Keratinocyte (primary cell): ENCODE data around the gene INTS6L. TPM values are rescaled to one million over a fixed set of nuclear protein-coding genes. Genes with fewer than 3 reads are reported as not detected.

Source experiments
- DNase-seq: peaks from one replicate; pipeline ENCODE4 v3.0.0-alpha.2; 2011; ENCODE audit warnings: low read depth, missing footprints, low spot score
- FAIRE-seq: peaks from 2 replicates; lab custom pipeline; 2011; peaks lifted over from hg19 to GRCh38; lab: Jason Lieb, UNC
- H2AFZ ChIP-seq: 2 replicates; pipeline ENCODE4 v1.6.0; 2012; ENCODE audit warnings: low read length, control low read depth, inconsistent platforms; ENCODE audit not compliant: control insufficient read depth
- H3K27ac ChIP-seq: 2 replicates; pipeline ENCODE4 v1.5.1; 2011; ENCODE audit warnings: low read length; ENCODE audit not compliant: control insufficient read depth, insufficient read depth
- H3K27me3 ChIP-seq: 3 replicates; pipeline ENCODE4 v1.6.0; 2011; ENCODE audit warnings: low read length; ENCODE audit not compliant: control insufficient read depth, insufficient read depth; ENCODE audit errors: extremely low read depth
- H3K36me3 ChIP-seq, 2 experiments: 2 replicates in 1 of 2; 3 replicates in 1 of 2; pipeline ENCODE4 v1.5.1; 2011; ENCODE audit warnings: low read length in 2 of 2, mild to moderate bottlenecking in 1 of 2; ENCODE audit not compliant: control insufficient read depth in 2 of 2, insufficient read depth in 2 of 2; ENCODE audit errors: extremely low read depth in 1 of 2
- H3K4me1 ChIP-seq: 3 replicates; pipeline ENCODE4 v1.5.1; 2011; ENCODE audit warnings: low read length; ENCODE audit not compliant: control insufficient read depth, insufficient read depth; ENCODE audit errors: extremely low read depth
- H3K4me2 ChIP-seq: 3 replicates; pipeline ENCODE4 v1.6.0; 2011; ENCODE audit warnings: low read depth, low read length; ENCODE audit not compliant: control insufficient read depth, insufficient read depth; ENCODE audit errors: extremely low read depth
- H3K4me3 ChIP-seq, 3 experiments: fragments of 200-600 bp in 1 of 3; sonication (generic) in 1 of 3; 2 replicates in 2 of 3; 3 replicates in 1 of 3; pipeline ENCODE4 v1.5.1; 2011 to 2016; ENCODE audit warnings: low read length in 3 of 3, mild to moderate bottlenecking in 3 of 3, control low read depth in 2 of 3, inconsistent platforms in 1 of 3, low read depth in 1 of 3, mixed read lengths in 1 of 3, mixed run types in 1 of 3, moderate library complexity in 1 of 3; ENCODE audit not compliant: control insufficient read depth in 2 of 3, insufficient read depth in 2 of 3; ENCODE audit errors: extremely low read depth in 1 of 3
- H3K79me2 ChIP-seq: 2 replicates; pipeline ENCODE4 v1.6.0; 2012; ENCODE audit warnings: low read length; ENCODE audit not compliant: control insufficient read depth, insufficient read depth
- H3K9ac ChIP-seq: 3 replicates; pipeline ENCODE4 v1.6.0; 2011; ENCODE audit warnings: low read length; ENCODE audit not compliant: control insufficient read depth, insufficient read depth; ENCODE audit errors: extremely low read depth
- H3K9me1 ChIP-seq: 3 replicates; pipeline ENCODE4 v1.6.0; 2011; ENCODE audit warnings: low read length; ENCODE audit not compliant: control insufficient read depth, insufficient read depth; ENCODE audit errors: extremely low read depth
- H3K9me3 ChIP-seq: 2 replicates; pipeline ENCODE4 v1.5.1; 2012; ENCODE audit warnings: low read depth, low read length; ENCODE audit not compliant: control insufficient read depth
- H4K20me1 ChIP-seq: 3 replicates; pipeline ENCODE4 v1.6.0; 2011; ENCODE audit warnings: low read length; ENCODE audit not compliant: control insufficient read depth, insufficient read depth; ENCODE audit errors: extremely low read depth
- EZH2 ChIP-seq: IDR thresholded peaks from one replicate; pipeline ENCODE4 v1.6.1; 2012; ENCODE audit warnings: inconsistent platforms, mild to moderate bottlenecking, low read length, moderate library complexity
- dilution Hi-C: fragments of 300-500 bp; cut with MboI; formaldehyde crosslinking; loops from one replicate; pipeline ENCODE4 v1.7.0; 2020; ENCODE audit warnings: low sequenced_read_pairs; ENCODE audit not compliant: extremely low pct_ligation_motif_present
- polyA plus RNA-seq, 5 experiments: library from polyadenylated mRNA; depleted of rRNA in 3 of 5; stranded (reverse) in 3 of 5; stranded (forward) in 1 of 5; unstranded in 1 of 5; fragments of >200 nt; gene quantifications; 1 replicate in 1 of 5; 2 replicates in 3 of 5; 3 replicates in 1 of 5; pipeline versions ENCODE4 v1.2.1 to v1.2.3, GENCODE V29; 2011 to 2012; ENCODE audit warnings: missing spikeins in 2 of 5, low read depth in 1 of 5, low replicate concordance in 1 of 5
- TF ChIP-seq, protein P1 (sequence below), 3 experiments: IDR thresholded peaks in 1 of 3; conservative IDR thresholded peaks in 1 of 3; optimal IDR thresholded peaks in 1 of 3; 2 replicates in 2 of 3; 3 replicates in 1 of 3; pipeline versions ENCODE3 to v1.5.1; 2011; ENCODE audit warnings: low read length in 3 of 3, mild to moderate bottlenecking in 3 of 3, moderate library complexity in 2 of 3, control low read depth in 1 of 3, inconsistent platforms in 1 of 3; ENCODE audit not compliant: insufficient read depth in 2 of 3; ENCODE audit errors: extremely low read depth in 1 of 3

INTS6L gene
- polyA plus RNA-seq, 1 donor (not counting 4 experiments of a cell fraction or from before 2014, with no cell fraction given): 14.5 TPM

- H4K20me1 ChIP-seq: no peaks in the 10 kb centered on the region
- H3K27ac ChIP-seq: peak overlapping the region; percentile 61
- H3K9me3 ChIP-seq: no peaks in the 10 kb centered on the region
- H3K27me3 ChIP-seq: no peaks in the 10 kb centered on the region
- H3K4me3 ChIP-seq: no peak overlapping the region
- TF ChIP-seq EZH2: no peak
- TF ChIP-seq, protein P1, sequence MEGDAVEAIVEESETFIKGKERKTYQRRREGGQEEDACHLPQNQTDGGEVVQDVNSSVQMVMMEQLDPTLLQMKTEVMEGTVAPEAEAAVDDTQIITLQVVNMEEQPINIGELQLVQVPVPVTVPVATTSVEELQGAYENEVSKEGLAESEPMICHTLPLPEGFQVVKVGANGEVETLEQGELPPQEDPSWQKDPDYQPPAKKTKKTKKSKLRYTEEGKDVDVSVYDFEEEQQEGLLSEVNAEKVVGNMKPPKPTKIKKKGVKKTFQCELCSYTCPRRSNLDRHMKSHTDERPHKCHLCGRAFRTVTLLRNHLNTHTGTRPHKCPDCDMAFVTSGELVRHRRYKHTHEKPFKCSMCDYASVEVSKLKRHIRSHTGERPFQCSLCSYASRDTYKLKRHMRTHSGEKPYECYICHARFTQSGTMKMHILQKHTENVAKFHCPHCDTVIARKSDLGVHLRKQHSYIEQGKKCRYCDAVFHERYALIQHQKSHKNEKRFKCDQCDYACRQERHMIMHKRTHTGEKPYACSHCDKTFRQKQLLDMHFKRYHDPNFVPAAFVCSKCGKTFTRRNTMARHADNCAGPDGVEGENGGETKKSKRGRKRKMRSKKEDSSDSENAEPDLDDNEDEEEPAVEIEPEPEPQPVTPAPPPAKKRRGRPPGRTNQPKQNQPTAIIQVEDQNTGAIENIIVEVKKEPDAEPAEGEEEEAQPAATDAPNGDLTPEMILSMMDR (optimal IDR thresholded peaks at IDR 0.05 in 1 of 3, IDR thresholded peaks at IDR 0.05 in 1 of 3, conservative IDR thresholded peaks at IDR 0.05 in 1 of 3; ENCODE audit: extremely low read depth in 1 of 3, insufficient read depth in 2 of 3, low read length in 3 of 3): no peak
- H3K36me3 ChIP-seq: no peaks in the 10 kb centered on the region
- peak overlapping the region; percentile 46 for H3K4me2 ChIP-seq
- H3K4me1 ChIP-seq: peaks cover 24% of the 10 kb centered on the region
- dilution Hi-C loops: no loop called here
- no peak overlapping the region for H2AFZ ChIP-seq
- H3K9ac ChIP-seq: no peak overlapping the region
- FAIRE-seq (no peak), DNase-seq (no peak)
- H3K9me1 ChIP-seq: no peaks in the 10 kb centered on the region
- H3K79me2 ChIP-seq: no peaks in the 10 kb centered on the region
Observed at GRCh38 chrX:135531813-135532212, 11.4 kb downstream of the INTS6L start.

GRCh38 chrX:135535077-135535940, 14.8 kb downstream of the INTS6L start:
- Histone ChIP-seq H3K4me1 (peaks cover 24% of the 10 kb centered on the region), H3K9me3 (no peaks in the 10 kb centered on the region), H2AFZ (no peak overlapping the region), H3K4me2 (peak overlapping the region; percentile 42), H3K79me2 (no peaks in the 10 kb centered on the region), H3K36me3 (no peaks in the 10 kb centered on the region), H3K27me3 (no peaks in the 10 kb centered on the region), H3K9ac (peak overlapping the region; percentile 23), H4K20me1 (no peaks in the 10 kb centered on the region), H3K4me3 (no peak overlapping the region), H3K27ac (peak overlapping the region; percentile 58), H3K9me1 (no peaks in the 10 kb centered on the region)
- FAIRE-seq (no peak), DNase-seq (no peak)
- dilution Hi-C loops: no loop called here
- no peak for TF ChIP-seq EZH2
- TF ChIP-seq, protein P1 (optimal IDR thresholded peaks at IDR 0.05 in 1 of 3, IDR thresholded peaks at IDR 0.05 in 1 of 3, conservative IDR thresholded peaks at IDR 0.05 in 1 of 3; ENCODE audit: extremely low read depth in 1 of 3, insufficient read depth in 2 of 3, low read length in 3 of 3): no peak
